Memory B cell (primary cell): ENCODE data around the gene KRTAP10-10.
"Not testable (repeated sequence)": the region's sequence is repeated elsewhere in the genome, so short reads cannot be mapped to it uniquely, and the experiment has no call there.

Source experiments
- ATAC-seq: fragments of 150-1000 bp; cut with Tn5 transposase; 2 replicates; pipeline ENCODE4 v1.10.0; 2021; ENCODE audit warnings: low read depth, mild to moderate bottlenecking, moderate library complexity
- DNase-seq, 2 donors: peaks; one replicate each; pipeline ENCODE4 v3.0.0; 2022; ENCODE audit warnings: low spot score in 2 of 2
- H3K27ac Mint-ChIP-seq: one replicate; pipeline ENCODE4 v1.8.0; 2022; ENCODE audit warnings: mild to moderate bottlenecking, moderate library complexity, mixed read lengths
- H3K27me3 Mint-ChIP-seq: one replicate; pipeline ENCODE4 v1.8.0; 2022; ENCODE audit warnings: mixed read lengths
- H3K36me3 Mint-ChIP-seq: one replicate; pipeline ENCODE4 v1.8.0; 2022; ENCODE audit warnings: mild to moderate bottlenecking, mixed read lengths
- H3K4me1 Mint-ChIP-seq: one replicate; pipeline ENCODE4 v1.8.0; 2022; ENCODE audit warnings: mixed read lengths
- H3K4me3 Mint-ChIP-seq: one replicate; pipeline ENCODE4 v1.8.0; 2022; ENCODE audit warnings: mild to moderate bottlenecking, moderate library complexity, mixed read lengths
- H3K9me3 Mint-ChIP-seq: one replicate; pipeline ENCODE4 v1.8.0; 2022; ENCODE audit warnings: mixed read lengths

KRTAP10-10 gene

GRCh38 chr21:44599264-44600029 lies 37.7 kb upstream of the KRTAP10-10 start:
- Mint-ChIP-seq H3K27me3 (peaks cover 26% of the 10 kb centered on the region), H3K4me3 (no peak overlapping the region), H3K36me3 (peaks cover 4% of the 10 kb centered on the region), H3K9me3 (peaks cover 10% of the 10 kb centered on the region), H3K27ac (no peak overlapping the region), H3K4me1 (peaks cover 2% of the 10 kb centered on the region)
- ATAC-seq = no peak
- DNase-seq = no peak

DNA sequence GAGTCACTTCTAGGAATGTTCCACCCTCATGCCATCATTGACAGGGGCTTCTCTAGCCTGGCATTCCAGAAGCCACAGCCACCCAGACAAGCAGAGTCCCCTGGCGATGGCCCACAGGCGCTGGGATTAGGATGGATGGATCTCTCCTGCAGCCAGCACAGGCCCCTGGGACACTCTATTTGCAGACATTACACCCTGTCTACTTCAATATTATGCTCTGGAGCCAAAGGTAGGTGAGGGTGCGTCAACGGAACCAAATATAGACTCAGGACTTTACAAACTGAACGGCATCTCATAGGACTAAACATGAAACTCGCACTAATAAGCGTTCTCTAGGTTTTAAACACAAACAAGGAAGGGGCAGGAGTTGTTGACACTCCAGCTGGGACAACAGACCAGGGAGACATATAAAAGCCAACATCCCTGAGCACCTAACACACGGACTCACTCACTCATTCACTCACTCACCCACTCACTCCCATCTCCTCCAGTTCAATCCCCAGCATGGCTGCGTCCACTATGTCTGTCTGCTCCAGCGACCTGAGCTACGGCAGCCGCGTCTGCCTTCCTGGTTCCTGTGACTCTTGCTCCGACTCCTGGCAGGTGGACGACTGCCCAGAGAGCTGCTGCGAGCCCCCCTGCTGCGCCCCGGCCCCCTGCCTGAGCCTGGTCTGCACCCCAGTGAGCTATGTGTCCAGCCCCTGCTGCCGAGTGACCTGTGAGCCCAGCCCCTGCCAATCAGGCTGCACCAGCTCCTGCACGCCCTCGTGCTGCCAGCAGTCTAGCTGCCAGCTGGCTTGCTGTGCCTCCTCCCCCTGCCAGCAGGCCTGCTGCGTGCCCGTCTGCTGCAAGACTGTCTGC lies 36.8 kb upstream of the KRTAP10-10 start, which contains the start of gene KRTAP10-7:
Gene KRTAP10-7 (plus strand): TSS at position 480 of the 861 bp plus-strand sequence. CDS start 25 bp downstream, at position 505.
- DNase-seq, H3K36me3 Mint-ChIP-seq, H3K4me3 Mint-ChIP-seq, H3K4me1 Mint-ChIP-seq, ATAC-seq, H3K9me3 Mint-ChIP-seq: not testable (repeated sequence)
- Mint-ChIP-seq H3K27ac (peak within 1 kb of the TSS; percentile 68), H3K27me3 (peaks cover 25% of the 10 kb centered on the region)

DNA sequence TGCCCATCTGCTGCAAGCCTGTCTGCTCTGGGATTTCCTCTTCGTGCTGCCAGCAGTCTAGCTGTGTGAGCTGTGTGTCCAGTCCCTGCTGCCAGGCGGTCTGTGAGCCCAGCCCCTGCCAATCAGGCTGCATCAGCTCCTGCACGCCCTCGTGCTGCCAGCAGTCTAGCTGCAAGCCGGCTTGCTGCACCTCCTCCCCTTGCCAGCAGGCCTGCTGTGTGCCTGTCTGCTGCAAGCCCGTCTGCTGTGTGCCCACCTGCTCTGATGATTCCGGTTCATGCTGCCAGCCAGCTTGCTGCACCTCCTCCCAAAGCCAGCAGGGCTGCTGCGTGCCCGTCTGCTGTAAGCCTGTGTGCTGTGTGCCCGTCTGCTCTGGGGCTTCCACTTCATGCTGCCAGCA lies 36.1 kb upstream of the KRTAP10-10 start:
- not testable (repeated sequence) for H3K4me1 Mint-ChIP-seq, H3K36me3 Mint-ChIP-seq, ATAC-seq, H3K4me3 Mint-ChIP-seq, H3K27ac Mint-ChIP-seq, DNase-seq
- Mint-ChIP-seq H3K9me3 (peaks cover 12% of the 10 kb centered on the region), H3K27me3 (peaks cover 27% of the 10 kb centered on the region)

GRCh38 chr21:44601596-44602462 lies 35.3 kb upstream of the KRTAP10-10 start:
- H3K36me3 Mint-ChIP-seq = peaks cover 4% of the 10 kb centered on the region

GRCh38 chr21:44602463-44602850 lies 34.7 kb upstream of the KRTAP10-10 start:
- DNase-seq (no peak), ATAC-seq (no peak)
- H3K27ac Mint-ChIP-seq = no peak overlapping the region
- H3K4me3 Mint-ChIP-seq = no peak overlapping the region
- peaks cover 14% of the 10 kb centered on the region for H3K9me3 Mint-ChIP-seq
- H3K36me3 Mint-ChIP-seq = peaks cover 4% of the 10 kb centered on the region
- no peaks in the 10 kb centered on the region for H3K4me1 Mint-ChIP-seq
- peaks cover 29% of the 10 kb centered on the region for H3K27me3 Mint-ChIP-seq

More at GRCh38 chr21:44601596-44602462, 35.3 kb upstream of the KRTAP10-10 start:
- no peak for ATAC-seq
- H3K4me1 Mint-ChIP-seq = no peaks in the 10 kb centered on the region
- peaks cover 14% of the 10 kb centered on the region for H3K9me3 Mint-ChIP-seq
- H3K27ac Mint-ChIP-seq = no peak overlapping the region
- no peak for DNase-seq
- H3K4me3 Mint-ChIP-seq = no peak overlapping the region
- peaks cover 29% of the 10 kb centered on the region for H3K27me3 Mint-ChIP-seq

DNA sequence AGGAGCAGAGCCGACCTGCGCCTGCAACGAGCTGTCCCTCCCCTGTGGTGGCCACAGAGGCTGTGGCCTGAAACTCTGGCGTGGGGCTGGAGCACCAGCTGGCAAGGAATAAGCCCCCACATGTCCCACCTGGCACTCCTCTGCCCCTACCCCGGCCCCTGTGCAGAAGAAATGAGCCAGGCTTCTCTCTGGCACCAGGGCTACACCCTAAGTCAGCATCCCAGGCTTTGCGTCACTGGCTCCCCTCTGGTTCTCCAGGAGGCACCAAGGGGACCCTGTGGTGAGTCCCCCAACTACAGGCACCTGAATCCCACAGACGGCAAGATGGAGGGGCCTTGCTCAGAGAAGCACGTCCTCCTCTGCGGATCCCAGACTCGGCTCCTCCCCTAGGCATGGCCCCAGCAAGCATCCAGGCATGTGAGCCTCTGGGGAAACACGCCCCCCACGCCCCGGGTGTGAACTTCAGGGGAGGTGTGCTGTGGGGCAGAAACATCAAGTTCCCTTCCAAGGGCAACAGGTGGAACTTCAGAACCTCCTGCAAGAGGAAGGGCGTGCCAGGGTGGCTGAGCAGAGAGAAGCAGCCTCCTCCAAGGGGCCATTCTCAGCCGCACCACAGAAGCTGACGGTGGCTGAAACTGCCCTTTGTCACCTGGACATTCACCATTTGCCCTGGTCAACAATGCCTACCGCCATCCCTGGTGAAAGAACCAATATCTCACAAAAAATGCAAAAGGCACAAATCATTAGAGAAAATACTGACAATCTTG lies 33.9 kb upstream of the KRTAP10-10 start:
- peaks cover 4% of the 10 kb centered on the region for H3K36me3 Mint-ChIP-seq
- no peak overlapping the region for H3K4me3 Mint-ChIP-seq
- ATAC-seq = no peak
- H3K4me1 Mint-ChIP-seq = no peaks in the 10 kb centered on the region
- DNase-seq = no peak
- peaks cover 11% of the 10 kb centered on the region for H3K9me3 Mint-ChIP-seq
- peaks cover 30% of the 10 kb centered on the region for H3K27me3 Mint-ChIP-seq
- no peak overlapping the region for H3K27ac Mint-ChIP-seq

DNA sequence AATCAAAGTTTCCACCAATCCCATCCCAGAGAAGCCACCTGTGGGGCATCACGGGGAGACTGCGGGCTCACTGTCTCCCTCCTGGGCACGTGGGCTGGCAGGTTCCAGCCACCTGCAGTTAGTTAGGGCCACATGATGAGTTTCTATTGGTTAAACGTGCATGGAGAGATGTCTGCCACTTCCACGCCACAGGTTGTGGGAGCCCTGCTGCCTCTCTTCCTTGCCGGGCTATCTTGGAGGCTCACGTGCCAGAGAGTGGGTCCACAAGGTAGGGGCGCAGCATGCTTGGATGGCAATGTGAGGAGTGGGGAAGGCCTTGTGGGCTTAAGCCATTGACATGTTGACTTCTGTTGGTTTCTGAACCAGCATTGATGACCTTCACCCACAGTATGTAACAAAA lies 33.2 kb upstream of the KRTAP10-10 start:
- no peak overlapping the region for H3K4me3 Mint-ChIP-seq

GRCh38 chr21:44606495-44606894 lies 30.7 kb upstream of the KRTAP10-10 start:
- H3K27me3 Mint-ChIP-seq = peaks cover 19% of the 10 kb centered on the region
- no peak overlapping the region for H3K4me3 Mint-ChIP-seq
- H3K9me3 Mint-ChIP-seq = peaks cover 17% of the 10 kb centered on the region
- DNase-seq = no peak
- no peak overlapping the region for H3K27ac Mint-ChIP-seq
- peaks cover 3% of the 10 kb centered on the region for H3K36me3 Mint-ChIP-seq
- H3K4me1 Mint-ChIP-seq = no peaks in the 10 kb centered on the region
- ATAC-seq = no peak

More for the DNA sequence above, 33.2 kb upstream of the KRTAP10-10 start:
- DNase-seq = no peak
- H3K36me3 Mint-ChIP-seq = peaks cover 3% of the 10 kb centered on the region
- peaks cover 8% of the 10 kb centered on the region for H3K9me3 Mint-ChIP-seq
- H3K27ac Mint-ChIP-seq = no peak overlapping the region
- H3K27me3 Mint-ChIP-seq = peaks cover 27% of the 10 kb centered on the region
- H3K4me1 Mint-ChIP-seq = no peaks in the 10 kb centered on the region
- ATAC-seq = no peak

DNA sequence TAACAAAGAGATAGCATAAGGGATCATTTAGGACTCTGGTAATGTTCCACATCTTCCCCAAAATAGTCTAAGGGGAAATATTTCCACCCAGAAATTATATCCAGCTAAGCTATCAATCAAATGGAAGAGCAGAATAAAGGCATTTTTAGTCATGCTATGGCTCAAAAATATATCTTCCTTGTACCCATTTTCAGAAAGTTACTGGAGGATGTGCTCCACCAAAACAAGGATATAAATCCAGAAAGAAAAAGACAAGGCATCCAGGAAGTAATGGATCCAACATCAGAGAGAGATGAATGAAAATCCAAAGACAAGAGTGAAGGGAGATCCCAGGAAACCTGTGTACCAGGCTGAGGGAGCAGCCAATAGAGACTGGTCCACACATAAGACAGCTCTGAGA lies 28.0 kb upstream of the KRTAP10-10 start:
- Mint-ChIP-seq H3K36me3 (peaks cover 9% of the 10 kb centered on the region), H3K4me3 (no peak overlapping the region), H3K27me3 (peaks cover 24% of the 10 kb centered on the region), H3K4me1 (no peaks in the 10 kb centered on the region), H3K27ac (no peak overlapping the region), H3K9me3 (peaks cover 20% of the 10 kb centered on the region)
- no peak for DNase-seq
- no peak for ATAC-seq

DNA sequence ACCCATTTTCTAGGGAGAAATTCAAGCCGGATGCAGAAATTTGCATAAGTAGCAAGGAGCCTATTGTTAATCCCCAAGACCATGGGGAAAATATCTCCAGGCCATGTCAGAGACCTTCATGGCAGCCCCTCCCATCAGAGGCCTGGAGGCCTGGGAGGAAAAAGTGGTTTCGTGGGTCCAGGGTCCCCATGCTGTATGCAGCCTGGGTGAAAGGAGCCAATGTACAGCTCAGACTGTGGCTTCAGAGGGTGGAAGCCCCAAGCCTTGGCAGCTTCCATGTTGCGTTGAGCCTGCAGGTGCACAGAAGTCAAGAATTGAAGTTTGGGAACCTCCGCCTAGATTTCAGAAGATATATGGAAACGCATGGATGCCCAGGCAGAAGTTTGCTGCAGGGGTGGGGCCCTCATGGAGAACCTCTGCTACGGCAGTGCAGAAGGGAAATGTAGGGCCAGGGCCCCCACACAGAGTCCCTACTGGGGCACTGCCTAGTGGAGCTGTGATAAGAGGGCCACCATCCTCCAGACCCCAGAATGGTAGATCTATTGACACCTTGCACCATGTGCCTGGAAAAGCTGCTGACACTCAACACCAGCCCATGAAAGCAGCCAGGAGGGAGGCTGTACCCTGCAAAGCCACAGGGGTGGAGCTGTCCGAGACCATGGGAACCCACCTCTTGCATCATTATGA lies 26.9 kb upstream of the KRTAP10-10 start:
- not testable (repeated sequence) for ATAC-seq, H3K4me3 Mint-ChIP-seq, H3K27ac Mint-ChIP-seq, H3K36me3 Mint-ChIP-seq, DNase-seq, H3K4me1 Mint-ChIP-seq
- peaks cover 20% of the 10 kb centered on the region for H3K9me3 Mint-ChIP-seq
- H3K27me3 Mint-ChIP-seq = peaks cover 21% of the 10 kb centered on the region

- Mint-ChIP-seq H3K27me3 (peaks cover 20% of the 10 kb centered on the region), H3K4me1 (no peaks in the 10 kb centered on the region), H3K36me3 (peaks cover 9% of the 10 kb centered on the region), H3K27ac (no peak overlapping the region), H3K9me3 (peaks cover 16% of the 10 kb centered on the region), H3K4me3 (no peak overlapping the region)
- no peak for ATAC-seq
- no peak for DNase-seq
These were observed 25.6 kb upstream of the KRTAP10-10 start for GRCh38 chr21:44611551-44611950.

- no peaks in the 10 kb centered on the region for H3K4me1 Mint-ChIP-seq
- peaks cover 15% of the 10 kb centered on the region for H3K9me3 Mint-ChIP-seq
- DNase-seq (no peak), ATAC-seq (no peak)
- peaks cover 19% of the 10 kb centered on the region for H3K27me3 Mint-ChIP-seq
- no peak within 1 kb of the TSS for H3K27ac Mint-ChIP-seq
- peaks cover 9% of the 10 kb centered on the region for H3K36me3 Mint-ChIP-seq
- H3K4me3 Mint-ChIP-seq = no peak within 1 kb of the TSS
These were observed 25.1 kb upstream of the KRTAP10-10 start, which contains the start of gene KRTAP10-8 for GRCh38 chr21:44612029-44612486. TSS of gene KRTAP10-8 (plus strand) at chr21:44612079. CDS start at chr21:44612101, 22 bp downstream.
